ENCODE measurements around the gene MITF. TPM values are rescaled to one million over a fixed set of nuclear protein-coding genes. Genes with fewer than 3 reads are reported as not detected.

MITF gene
- total RNA-seq, 2 donors from 2014 or later: 1.8 to 3.0 TPM

DNA sequence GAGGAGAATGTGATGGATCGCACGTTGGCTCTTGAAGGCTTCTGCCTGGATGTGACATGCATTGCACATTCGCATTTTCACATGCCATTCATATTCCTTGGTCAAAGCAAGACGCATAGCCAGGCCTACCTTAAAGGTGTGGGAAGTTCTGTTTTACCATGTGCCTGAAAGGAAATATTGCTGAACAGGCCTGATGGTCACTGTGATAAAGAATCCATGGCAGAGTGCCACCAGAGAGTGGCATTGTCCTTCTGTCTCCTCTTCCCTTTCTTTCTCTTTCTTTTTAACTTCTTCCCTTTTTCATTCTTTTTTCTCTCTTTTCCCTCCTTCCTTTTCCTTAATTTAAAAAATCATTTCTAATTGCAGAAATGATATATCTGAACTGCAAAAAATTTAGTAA, 15.9 kb upstream of the MITF start:
- TF ChIP-seq, protein P1, sequence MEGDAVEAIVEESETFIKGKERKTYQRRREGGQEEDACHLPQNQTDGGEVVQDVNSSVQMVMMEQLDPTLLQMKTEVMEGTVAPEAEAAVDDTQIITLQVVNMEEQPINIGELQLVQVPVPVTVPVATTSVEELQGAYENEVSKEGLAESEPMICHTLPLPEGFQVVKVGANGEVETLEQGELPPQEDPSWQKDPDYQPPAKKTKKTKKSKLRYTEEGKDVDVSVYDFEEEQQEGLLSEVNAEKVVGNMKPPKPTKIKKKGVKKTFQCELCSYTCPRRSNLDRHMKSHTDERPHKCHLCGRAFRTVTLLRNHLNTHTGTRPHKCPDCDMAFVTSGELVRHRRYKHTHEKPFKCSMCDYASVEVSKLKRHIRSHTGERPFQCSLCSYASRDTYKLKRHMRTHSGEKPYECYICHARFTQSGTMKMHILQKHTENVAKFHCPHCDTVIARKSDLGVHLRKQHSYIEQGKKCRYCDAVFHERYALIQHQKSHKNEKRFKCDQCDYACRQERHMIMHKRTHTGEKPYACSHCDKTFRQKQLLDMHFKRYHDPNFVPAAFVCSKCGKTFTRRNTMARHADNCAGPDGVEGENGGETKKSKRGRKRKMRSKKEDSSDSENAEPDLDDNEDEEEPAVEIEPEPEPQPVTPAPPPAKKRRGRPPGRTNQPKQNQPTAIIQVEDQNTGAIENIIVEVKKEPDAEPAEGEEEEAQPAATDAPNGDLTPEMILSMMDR (conservative IDR thresholded peaks at IDR 0.05): no peak
- Mint-ChIP-seq H3K9me3 (no peaks in the 10 kb centered on the region), H3K27me3 (ENCODE audit: insufficient read depth) (peaks cover 3% of the 10 kb centered on the region), H3K27ac (no peak overlapping the region), H3K4me3 (no peak overlapping the region), H3K36me3 (ENCODE audit: low read depth) (no peaks in the 10 kb centered on the region), H3K4me1 (peaks cover 47% of the 10 kb centered on the region)
- Histone ChIP-seq H3K9me3 (ENCODE audit: control insufficient read depth, low read length) (no peaks in the 10 kb centered on the region), H3K36me3 (ENCODE audit: control insufficient read depth, insufficient read depth, low read length) (no peaks in the 10 kb centered on the region), H3K4me1 (ENCODE audit: control insufficient read depth, insufficient read depth, low read length) (peaks cover 15% of the 10 kb centered on the region), H3K27me3 (ENCODE audit: control insufficient read depth, insufficient read depth, low read length, poor library complexity, severe bottlenecking) (peaks cover 2% of the 10 kb centered on the region), H3K27ac (ENCODE audit: low read depth, low read length) (no peak overlapping the region), H3K9ac (ENCODE audit: extremely low read depth, low read length, poor library complexity, severe bottlenecking) (no peak overlapping the region), H3K4me3 (ENCODE audit: low read length) (no peak overlapping the region)
- DNase-seq: no peak
- 86 to 91% methylated on average over 2 to 4 of the region's 4 CpGs for WGBS, 2 experiments (ENCODE audit: insufficient coverage in 1 of 2, insufficient read length in 1 of 2)

DNA sequence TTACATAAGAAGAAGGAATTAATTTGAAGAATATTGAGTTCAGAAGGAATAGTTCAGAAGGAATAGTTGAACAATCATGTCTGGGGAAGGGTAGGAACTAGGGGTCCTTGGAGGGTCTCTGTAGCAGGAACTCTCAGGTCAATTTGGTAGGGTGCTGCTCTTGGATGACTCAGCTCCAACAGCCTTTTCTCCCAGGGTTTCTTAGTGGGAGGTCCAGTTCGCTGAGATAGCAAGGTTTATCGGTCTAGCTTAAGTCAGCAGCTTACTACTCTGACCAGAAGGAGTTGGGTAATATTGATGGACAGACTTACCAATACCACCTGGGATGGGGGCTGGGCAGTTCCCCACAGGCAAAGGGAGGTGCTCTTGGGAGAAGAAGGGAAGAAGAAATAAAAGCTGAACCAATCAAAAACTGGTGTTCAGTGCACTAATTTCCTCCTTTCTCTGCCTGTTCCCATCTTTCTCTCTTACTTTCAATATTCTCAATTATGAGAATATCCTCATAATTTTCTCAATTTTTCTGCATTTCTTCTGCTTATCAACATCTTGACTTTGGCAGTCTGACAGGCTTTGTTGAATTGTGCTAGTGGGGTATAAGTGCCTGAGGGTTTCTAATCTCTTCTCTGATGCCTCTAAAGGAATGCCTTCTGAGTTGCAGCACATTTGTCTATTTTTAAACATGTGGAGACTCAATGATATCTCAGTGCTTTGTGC, 14.4 kb upstream of the MITF start:
- Mint-ChIP-seq H3K9me3 (no peaks in the 10 kb centered on the region), H3K4me1 (peaks cover 34% of the 10 kb centered on the region), H3K27ac (peak overlapping the region; percentile 13), H3K27me3 (ENCODE audit: insufficient read depth) (peaks cover 3% of the 10 kb centered on the region), H3K4me3 (no peak overlapping the region), H3K36me3 (ENCODE audit: low read depth) (no peaks in the 10 kb centered on the region)
- peaks cover 12% of the 10 kb centered on the region for H3K27me3 ChIP-seq (ENCODE audit: control insufficient read depth, insufficient read depth, low read length, poor library complexity, severe bottlenecking)
- peak; percentile 53 for DNase-seq
- TF ChIP-seq, protein P1 (conservative IDR thresholded peaks at IDR 0.05): no peak
- H3K9me3 ChIP-seq (ENCODE audit: control insufficient read depth, low read length): no peaks in the 10 kb centered on the region
- 95% methylated on average over 2 of the region's 2 CpGs; no CpG with 5 or more reads in 1 of the 2 experiments for WGBS, 2 experiments (ENCODE audit: insufficient coverage in 1 of 2, insufficient read length in 1 of 2)
- H3K4me3 ChIP-seq (ENCODE audit: low read length): no peak overlapping the region
- no peak overlapping the region for H3K27ac ChIP-seq (ENCODE audit: low read depth, low read length)
- H3K9ac ChIP-seq (ENCODE audit: extremely low read depth, low read length, poor library complexity, severe bottlenecking): no peak overlapping the region
- no peaks in the 10 kb centered on the region for H3K36me3 ChIP-seq (ENCODE audit: control insufficient read depth, insufficient read depth, low read length)
- peaks cover 8% of the 10 kb centered on the region for H3K4me1 ChIP-seq (ENCODE audit: control insufficient read depth, insufficient read depth, low read length)

DNA sequence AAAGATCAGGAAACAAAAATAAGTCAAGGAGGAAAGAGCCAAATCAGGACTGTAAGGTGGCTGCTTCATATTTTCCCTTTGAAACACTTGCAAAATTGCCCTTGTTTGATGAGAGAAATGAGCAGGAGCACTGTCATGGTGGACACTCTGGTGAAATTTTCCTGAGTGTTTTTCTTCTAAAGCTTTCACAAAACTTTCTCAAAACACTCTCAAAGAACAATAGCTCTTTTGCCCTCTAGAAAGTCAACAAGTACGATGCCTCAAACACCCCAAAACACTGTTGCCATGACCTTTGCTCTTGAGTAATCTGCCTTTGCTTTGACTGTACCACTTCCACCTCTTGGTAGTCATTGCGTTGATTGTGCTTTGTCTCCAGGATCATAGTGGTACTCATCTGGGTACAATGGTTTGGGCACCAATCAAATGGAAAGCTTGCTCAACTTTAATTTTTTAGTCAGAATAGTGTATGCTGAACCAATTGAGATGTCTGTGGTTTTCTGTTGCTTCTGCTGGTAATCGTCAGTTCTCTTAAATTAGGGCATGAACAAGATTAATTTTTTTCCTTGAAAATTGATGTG, 13.2 kb upstream of the MITF start:
- Histone ChIP-seq H3K4me3 (ENCODE audit: low read length) (no peak overlapping the region), H3K9ac (ENCODE audit: extremely low read depth, low read length, poor library complexity, severe bottlenecking) (no peak overlapping the region), H3K9me3 (ENCODE audit: control insufficient read depth, low read length) (no peaks in the 10 kb centered on the region), H3K27me3 (ENCODE audit: control insufficient read depth, insufficient read depth, low read length, poor library complexity, severe bottlenecking) (peaks cover 12% of the 10 kb centered on the region), H3K36me3 (ENCODE audit: control insufficient read depth, insufficient read depth, low read length) (no peaks in the 10 kb centered on the region), H3K27ac (ENCODE audit: low read depth, low read length) (no peak overlapping the region), H3K4me1 (ENCODE audit: control insufficient read depth, insufficient read depth, low read length) (peaks cover 7% of the 10 kb centered on the region)
- no peaks in the 10 kb centered on the region for H3K9me3 Mint-ChIP-seq
- H3K36me3 Mint-ChIP-seq (ENCODE audit: low read depth): no peaks in the 10 kb centered on the region
- no peak overlapping the region for H3K27ac Mint-ChIP-seq
- H3K4me1 Mint-ChIP-seq: peaks cover 27% of the 10 kb centered on the region
- 95% methylated on average over 3 of the region's 3 CpGs for WGBS, 2 experiments (ENCODE audit: insufficient coverage in 1 of 2, insufficient read length in 1 of 2)
- TF ChIP-seq, protein P1 (conservative IDR thresholded peaks at IDR 0.05): no peak
- DNase-seq: no peak
- H3K4me3 Mint-ChIP-seq: no peak overlapping the region
- peaks cover 2% of the 10 kb centered on the region for H3K27me3 Mint-ChIP-seq (ENCODE audit: insufficient read depth)
